Activated CD4-positive, alpha-beta T cell treated with anti-CD3 and anti-CD28 coated beads for 36 hours (primary cell): ENCODE measurements around the gene MYH9. TPM values are rescaled to one million over a fixed set of nuclear protein-coding genes. Genes with fewer than 3 reads are reported as not detected.
A peak's percentile ranks its signal among the peaks of the same experiment; 100 is the strongest.

Experiments
- ATAC-seq: fragments of 200-7000 bp; cut with Tn5 transposase; one replicate; pipeline ENCODE4 v1.10.0; 2021; ENCODE audit warnings: mild to moderate bottlenecking, moderate library complexity
- CTCF ChIA-PET: fragments of 350-600 bp; sonication (Branson Sonifier 250); formaldehyde crosslinking; loops from one replicate; lab custom pipeline; 2021; ENCODE audit warnings: antibody characterized with exemption; lab: Charles Lee
- POLR2A ChIA-PET: fragments of 350-600 bp; sonication (Branson Sonifier 250); formaldehyde crosslinking; loops from one replicate; lab custom pipeline; 2021; ENCODE audit warnings: antibody characterized with exemption, inconsistent platforms; lab: Charles Lee
- DNase-seq: peaks from one replicate; pipeline ENCODE4 v3.0.0-alpha.2; 2020
- H3K27ac Mint-ChIP-seq: one replicate; pipeline ENCODE4 v1.8.0; 2021; ENCODE audit warnings: mixed read lengths
- H3K27me3 Mint-ChIP-seq: one replicate; pipeline ENCODE4 v1.8.0; 2021; ENCODE audit warnings: mixed read lengths
- H3K36me3 Mint-ChIP-seq: one replicate; pipeline ENCODE4 v1.8.0; 2021; ENCODE audit warnings: low read depth, mixed read lengths
- H3K4me1 Mint-ChIP-seq: one replicate; pipeline ENCODE4 v1.8.0; 2021; ENCODE audit warnings: mixed read lengths
- H3K4me3 Mint-ChIP-seq: one replicate; pipeline ENCODE4 v1.8.0; 2021; ENCODE audit warnings: mild to moderate bottlenecking, moderate library complexity, mixed read lengths
- H3K9me3 Mint-ChIP-seq: one replicate; pipeline ENCODE4 v1.8.0; 2021; ENCODE audit warnings: low read depth, mixed read lengths
- intact Hi-C, 2 experiments: fragments of 100-400 bp; cut with DNase I in 1 of 2; cut with micrococcal nuclease in 1 of 2; formaldehyde crosslinking; loops; one replicate each; pipeline versions ENCODE4 v1.14.2 to v1.15.1; 2022 to 2024; cut with DNase I, micrococcal nuclease
- total RNA-seq, 2 experiments: library from RNA; stranded (reverse); gene quantifications; one replicate each; pipeline ENCODE4 v1.2.3, GENCODE V29; 2021

MYH9 gene
- total RNA-seq, 2 experiments from 2014 or later: 720 to 773 TPM

GRCh38 chr22:36358533-36359469, 29.0 kb downstream of the MYH9 start:
- Mint-ChIP-seq H3K4me3 (peak overlapping the region; percentile 45), H3K4me1 (peaks cover 98% of the 10 kb centered on the region), H3K27ac (peak overlapping the region; percentile 96), H3K27me3 (no peaks in the 10 kb centered on the region), H3K9me3 (no peaks in the 10 kb centered on the region), H3K36me3 (peaks cover 60% of the 10 kb centered on the region)
- no peak for ATAC-seq
- CTCF ChIA-PET: interaction anchor here (0.7 to 2.7 kb wide), 3 partner anchors 19 to 31 kb away, joined by 4 to 13 read pairs (median 11); no protein-coding TSS in a partner anchor
- POLR2A ChIA-PET: interaction anchor here (0.9 to 1.3 kb wide), 3 partner anchors 19 to 29 kb away, joined by 3 to 5 read pairs (median 5); partner anchors contain the start of gene MYH9
- no peak for DNase-seq
- intact Hi-C loops: no loop called here

GRCh38 chr22:36356708-36357624, 30.8 kb downstream of the MYH9 start:
- peak; percentile 76 for DNase-seq
- Mint-ChIP-seq H3K27ac (peak overlapping the region; percentile 95), H3K36me3 (peaks cover 52% of the 10 kb centered on the region), H3K4me1 (peaks cover 98% of the 10 kb centered on the region), H3K4me3 (peak overlapping the region; percentile 61), H3K9me3 (no peaks in the 10 kb centered on the region), H3K27me3 (no peaks in the 10 kb centered on the region)
- intact Hi-C loops: loop anchor here (1.0 to 2.0 kb wide), 3 partner anchors 24 to 30 kb away; partner anchors contain the start of gene MYH9 (in 1 of the 2)
- ChIA-PET POLR2A (interaction anchor here (0.5 to 1.1 kb wide), 4 partner anchors 17 to 99 kb away, joined by 3 to 5 read pairs (median 3); no protein-coding TSS in a partner anchor), CTCF (interaction anchor here (0.7 to 2.7 kb wide), 3 partner anchors 21 to 114 kb away, joined by 3 to 11 read pairs (median 4); no protein-coding TSS in a partner anchor)
- peak; percentile 42 for ATAC-seq

- Mint-ChIP-seq H3K27me3 (no peaks in the 10 kb centered on the region), H3K27ac (peak overlapping the region; percentile 95), H3K4me3 (peak overlapping the region; percentile 50), H3K4me1 (peaks cover 98% of the 10 kb centered on the region), H3K36me3 (peaks cover 49% of the 10 kb centered on the region), H3K9me3 (no peaks in the 10 kb centered on the region)
- DNase-seq (no peak), ATAC-seq (no peak)
- intact Hi-C loops: loop anchor here (2.0 kb wide), 2 partner anchors 23 to 31 kb away; partner anchors contain the start of gene MYH9 (in 1 of the 2)
- ChIA-PET POLR2A (no interaction called here), CTCF (interaction anchor here (0.7 to 2.7 kb wide), 6 partner anchors 9 to 144 kb away, joined by 3 to 11 read pairs (median 4); no protein-coding TSS in a partner anchor)
Measured at GRCh38 chr22:36355894-36356293, 31.9 kb downstream of the MYH9 start.

- POLR2A ChIA-PET: no interaction called here
Measured at GRCh38 chr22:36355362-36355761, 32.4 kb downstream of the MYH9 start.

GRCh38 chr22:36352803-36353507, 34.8 kb downstream of the MYH9 start:
- intact Hi-C loops: no loop called here
- POLR2A ChIA-PET: interaction anchor here (1.2 kb wide), 1 partner anchor 12 kb away, joined by 4 read pairs; no protein-coding TSS in a partner anchor
- peaks cover 55% of the 10 kb centered on the region for H3K36me3 Mint-ChIP-seq
- no peaks in the 10 kb centered on the region for H3K27me3 Mint-ChIP-seq
- peaks cover 90% of the 10 kb centered on the region for H3K4me1 Mint-ChIP-seq
- peak overlapping the region; percentile 95 for H3K27ac Mint-ChIP-seq
- peak overlapping the region; percentile 21 for H3K4me3 Mint-ChIP-seq
- DNase-seq: peak; percentile 69
- peak; percentile 36 for ATAC-seq
- CTCF ChIA-PET: interaction anchor here (1.0 to 1.4 kb wide), 3 partner anchors 18 to 51 kb away, joined by 3 to 5 read pairs (median 3); no protein-coding TSS in a partner anchor
- no peaks in the 10 kb centered on the region for H3K9me3 Mint-ChIP-seq

More at GRCh38 chr22:36355362-36355761, 32.4 kb downstream of the MYH9 start:
- Mint-ChIP-seq H3K27me3 (no peaks in the 10 kb centered on the region), H3K27ac (peak overlapping the region; percentile 95), H3K36me3 (peaks cover 51% of the 10 kb centered on the region), H3K4me3 (peak overlapping the region; percentile 50), H3K9me3 (no peaks in the 10 kb centered on the region), H3K4me1 (peaks cover 97% of the 10 kb centered on the region)
- intact Hi-C loops: no loop called here
- no peak for DNase-seq
- CTCF ChIA-PET: interaction anchor here (0.6 to 2.7 kb wide), 5 partner anchors 9 to 191 kb away, joined by 3 to 11 read pairs (median 3); no protein-coding TSS in a partner anchor
- ATAC-seq: peak; percentile 25

- Mint-ChIP-seq H3K4me1 (peaks cover 88% of the 10 kb centered on the region), H3K27me3 (no peaks in the 10 kb centered on the region), H3K27ac (peak overlapping the region; percentile 95), H3K9me3 (no peaks in the 10 kb centered on the region), H3K4me3 (peak overlapping the region; percentile 21), H3K36me3 (peaks cover 58% of the 10 kb centered on the region)
- intact Hi-C loops: no loop called here
- POLR2A ChIA-PET: interaction anchor here (1.2 kb wide), 1 partner anchor 13 kb away, joined by 4 read pairs; no protein-coding TSS in a partner anchor
- ATAC-seq: no peak
- CTCF ChIA-PET: interaction anchor here (0.6 to 1.6 kb wide), 6 partner anchors 17 to 118 kb away, joined by 3 to 7 read pairs (median 4); no protein-coding TSS in a partner anchor
- no peak for DNase-seq
Measured at GRCh38 chr22:36351921-36352802, 35.6 kb downstream of the MYH9 start.

GRCh38 chr22:36350751-36351594, 36.8 kb downstream of the MYH9 start:
- intact Hi-C loops: no loop called here
- ATAC-seq: no peak
- Mint-ChIP-seq H3K27ac (peak overlapping the region; percentile 95), H3K9me3 (no peaks in the 10 kb centered on the region), H3K36me3 (peaks cover 60% of the 10 kb centered on the region), H3K4me3 (no peak overlapping the region), H3K27me3 (no peaks in the 10 kb centered on the region), H3K4me1 (peaks cover 87% of the 10 kb centered on the region)
- ChIA-PET CTCF (interaction anchor here (0.6 to 1.6 kb wide), 5 partner anchors 8 to 812 kb away, joined by 3 to 7 read pairs (median 5); no protein-coding TSS in a partner anchor), POLR2A (interaction anchor here (0.5 kb wide), 1 partner anchor 14 kb away, joined by 3 read pairs; no protein-coding TSS in a partner anchor)
- DNase-seq: no peak

GRCh38 chr22:36349726-36350125, 38.0 kb downstream of the MYH9 start:
- Mint-ChIP-seq H3K27ac (peak overlapping the region; percentile 66), H3K36me3 (peaks cover 55% of the 10 kb centered on the region), H3K4me1 (peaks cover 87% of the 10 kb centered on the region), H3K27me3 (no peaks in the 10 kb centered on the region), H3K4me3 (no peak overlapping the region), H3K9me3 (no peaks in the 10 kb centered on the region)
- DNase-seq: no peak
- intact Hi-C loops: no loop called here
- no peak for ATAC-seq
- ChIA-PET POLR2A (no interaction called here), CTCF (interaction anchor here (1.7 kb wide), 1 partner anchor 15 kb away, joined by 5 read pairs; no protein-coding TSS in a partner anchor)
